LHCN-M2 (cell line): ENCODE data around the gene NPL. TPM values are rescaled to one million over a fixed set of nuclear protein-coding genes. Genes with fewer than 3 reads are reported as not detected.

Experiments used
- DNase-seq: peaks from one replicate; pipeline ENCODE4 v3.0.0-alpha.2; 2012; ENCODE audit warnings: low read depth
- total RNA-seq: library from RNA; depleted of rRNA; stranded (reverse); fragments of >200 nt; gene quantifications from 2 replicates; pipeline ENCODE4 v1.2.3, GENCODE V29; 2014

Gene NPL
- total RNA-seq, 1 experiment from 2014 or later: 4.2 TPM

- DNase-seq: no peak
These were observed 27.3 kb downstream of the NPL start for GRCh38 chr1:182816863-182817262.

- DNase-seq: no peak
These were observed 28.2 kb downstream of the NPL start for GRCh38 chr1:182817802-182818201.

- no peak for DNase-seq
These were observed 33.6 kb downstream of the NPL start for GRCh38 chr1:182823220-182823619.

GRCh38 chr1:182826892-182827291, 37.3 kb downstream of the NPL start:
- DNase-seq: no peak

DNA sequence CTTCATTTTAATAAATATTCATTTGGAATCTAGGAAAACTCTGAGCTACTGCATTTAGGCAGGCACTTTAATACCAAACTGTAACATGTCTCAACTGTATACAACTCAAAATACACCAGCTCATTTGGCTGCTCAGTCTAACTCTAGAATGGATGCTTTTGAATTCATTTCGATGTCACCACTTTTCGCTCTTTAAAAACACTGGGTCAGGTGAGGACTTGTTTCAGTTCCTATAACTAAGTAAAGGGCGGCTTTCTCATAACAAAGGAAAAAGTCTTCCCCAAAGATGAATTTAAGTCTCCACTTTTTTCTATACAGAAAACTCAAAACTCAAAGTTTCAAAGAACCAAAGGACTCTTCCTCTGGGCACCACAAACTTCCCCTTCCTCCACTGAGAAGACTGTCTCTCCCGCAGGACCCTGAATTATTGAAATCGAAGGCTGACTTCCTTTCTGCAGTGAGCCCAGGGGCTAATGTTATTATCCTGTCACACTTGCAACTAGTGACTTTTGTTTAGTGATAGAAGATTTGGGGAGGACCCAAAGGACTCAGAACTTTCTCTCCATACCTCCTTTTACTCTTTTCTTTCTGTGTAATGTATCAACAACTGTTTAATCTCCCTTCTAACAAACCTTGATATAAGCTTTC, 39.8 kb downstream of the NPL start:
- no peak for DNase-seq

DNA sequence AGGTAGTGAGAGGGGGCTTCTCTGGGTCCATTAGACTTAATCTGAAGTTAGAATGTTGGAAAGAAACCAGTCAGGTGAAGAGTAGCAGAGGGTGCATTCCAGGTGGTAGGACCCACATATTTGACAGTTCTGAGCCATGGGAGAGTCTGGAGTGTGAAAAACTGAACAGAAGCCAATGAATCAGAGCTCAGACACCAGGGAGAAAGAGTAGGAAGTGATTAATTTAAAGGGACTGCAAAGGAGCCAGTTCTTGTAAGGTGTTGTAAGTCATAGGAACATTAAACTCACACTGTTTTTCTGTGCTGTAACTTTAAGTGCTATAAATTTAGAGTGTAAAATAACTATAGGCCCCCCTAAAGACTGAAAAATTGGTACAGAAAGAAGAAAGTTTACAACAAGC, 43.7 kb downstream of the NPL start:
- peak; percentile 43 for DNase-seq

GRCh38 chr1:182834326-182834725, 44.8 kb downstream of the NPL start:
- no peak for DNase-seq

- no peak for DNase-seq
These were observed 46.2 kb downstream of the NPL start for GRCh38 chr1:182835806-182836205.

- peak; percentile 85 for DNase-seq
These were observed 49.9 kb downstream of the NPL start, which contains the start of gene DHX9 for GRCh38 chr1:182839209-182840066. Gene DHX9 (plus strand): TSS chr1:182839347. CDS start chr1:182842567, 3,220 bp downstream.

DNA sequence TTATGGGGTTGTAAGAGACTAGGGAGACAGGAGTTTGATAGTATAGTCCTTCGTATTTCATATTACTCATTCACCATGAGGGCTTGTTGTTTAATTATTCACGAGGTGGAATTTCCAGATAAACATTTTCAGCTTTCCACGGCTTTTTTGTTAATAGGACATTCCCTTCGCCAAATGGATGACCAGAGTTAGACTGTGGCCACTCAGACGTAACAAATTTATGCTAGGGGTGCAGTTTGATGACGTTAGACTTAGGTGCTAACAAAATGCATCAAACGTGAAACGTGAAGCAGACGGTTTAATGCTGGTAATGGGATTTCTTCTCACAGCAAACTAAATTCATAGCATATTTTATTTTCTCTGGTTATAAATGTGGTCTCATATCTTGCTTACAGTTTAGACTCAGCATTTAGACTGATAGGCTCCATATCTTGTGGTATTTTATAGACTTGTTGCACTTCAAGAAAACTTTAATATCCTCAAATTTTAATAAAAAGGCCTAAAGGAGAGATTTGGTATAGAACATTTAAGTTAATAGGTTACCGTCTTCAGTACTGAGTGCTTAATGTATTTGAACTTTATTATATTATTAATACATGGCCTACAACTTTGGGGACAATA, 51.9 kb downstream of the NPL start:
- DNase-seq: no peak

- no peak for DNase-seq
These were observed 52.7 kb downstream of the NPL start for GRCh38 chr1:182842265-182842664.

DNA sequence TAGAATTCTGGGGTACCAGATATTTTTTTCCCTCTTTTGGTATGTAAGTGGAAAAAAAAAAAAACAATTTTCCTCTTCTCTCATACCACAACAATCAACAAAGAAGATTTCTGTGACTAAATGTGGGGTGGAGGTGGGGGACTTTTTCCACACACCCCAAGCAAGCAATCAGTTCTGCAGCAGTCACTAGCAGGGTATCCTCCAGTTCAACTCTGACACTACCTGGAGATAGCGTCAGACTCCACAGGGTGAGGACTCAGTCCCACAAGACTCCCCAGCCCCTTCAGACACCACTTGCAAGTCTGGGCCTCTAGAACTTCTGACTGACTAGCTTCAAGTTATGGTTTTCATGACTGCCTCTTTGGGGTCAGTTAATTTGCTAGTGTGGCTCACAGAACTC, 55.8 kb downstream of the NPL start:
- no peak for DNase-seq

GRCh38 chr1:182845894-182846293, 56.3 kb downstream of the NPL start:
- DNase-seq: no peak

- DNase-seq: no peak
These were observed 57.5 kb downstream of the NPL start for GRCh38 chr1:182847105-182847504.

DNA sequence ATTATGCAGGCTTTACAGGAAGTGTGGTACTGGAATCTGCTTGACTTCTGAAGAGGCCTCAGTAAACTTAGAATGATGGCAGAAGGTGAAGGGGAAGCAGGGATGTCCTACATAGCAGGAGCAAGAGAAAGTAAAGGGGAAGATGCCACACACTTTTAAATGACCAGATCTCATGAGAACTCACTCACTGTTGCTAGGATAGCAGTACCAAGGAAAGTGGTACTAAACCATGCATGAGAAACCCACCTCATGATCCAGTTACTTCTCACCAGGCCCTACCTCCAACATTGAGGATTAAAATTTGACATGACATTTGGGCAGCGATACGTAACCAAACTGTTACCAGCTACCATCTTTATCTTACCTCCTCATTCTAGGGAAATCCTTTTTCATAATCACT, 59.2 kb downstream of the NPL start:
- DNase-seq: no peak

- DNase-seq: no peak
These were observed 60.7 kb downstream of the NPL start for GRCh38 chr1:182850319-182850718.

GRCh38 chr1:182851825-182852224, 62.3 kb downstream of the NPL start:
- no peak for DNase-seq

DNA sequence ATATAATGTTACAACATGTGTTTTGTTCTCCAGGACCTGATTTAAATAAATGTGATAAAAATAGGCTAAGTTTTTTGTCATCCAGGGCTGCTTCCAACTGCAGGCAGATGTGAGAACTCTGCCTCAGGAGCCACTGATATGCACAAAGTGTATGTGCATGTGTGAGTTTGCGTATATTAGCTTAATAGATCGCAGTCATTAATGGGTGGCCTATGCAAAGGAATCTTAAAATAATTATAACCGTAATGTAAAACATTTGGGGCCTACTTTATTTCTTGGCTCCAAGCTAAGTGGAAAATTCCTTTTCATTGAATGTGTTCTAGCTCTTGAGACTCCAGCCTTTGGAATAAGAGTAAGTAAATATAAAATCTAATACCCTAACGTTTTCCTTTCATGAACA, 66.3 kb downstream of the NPL start:
- DNase-seq: no peak

- no peak for DNase-seq
These were observed 67.6 kb downstream of the NPL start for GRCh38 chr1:182857212-182857611.

DNA sequence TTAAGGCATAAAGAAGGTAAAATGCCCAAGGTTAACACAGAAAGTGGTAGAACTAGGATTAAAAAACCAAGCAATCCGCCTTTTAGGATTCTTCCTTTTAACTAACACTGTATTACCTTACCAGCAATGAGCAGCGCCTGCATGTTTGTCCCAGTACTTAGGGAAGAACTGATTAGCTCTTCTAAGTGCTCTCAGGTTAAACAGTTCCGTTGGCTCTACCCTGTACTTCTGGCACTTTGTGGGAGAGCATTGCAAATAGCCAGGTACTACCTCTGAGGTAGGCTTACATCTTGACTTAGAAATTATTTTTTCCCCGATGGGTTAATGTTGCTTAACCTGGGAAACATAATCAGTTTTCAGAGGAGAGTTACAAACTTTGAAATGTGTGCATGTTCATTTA, 71.1 kb downstream of the NPL start:
- no peak for DNase-seq

DNA sequence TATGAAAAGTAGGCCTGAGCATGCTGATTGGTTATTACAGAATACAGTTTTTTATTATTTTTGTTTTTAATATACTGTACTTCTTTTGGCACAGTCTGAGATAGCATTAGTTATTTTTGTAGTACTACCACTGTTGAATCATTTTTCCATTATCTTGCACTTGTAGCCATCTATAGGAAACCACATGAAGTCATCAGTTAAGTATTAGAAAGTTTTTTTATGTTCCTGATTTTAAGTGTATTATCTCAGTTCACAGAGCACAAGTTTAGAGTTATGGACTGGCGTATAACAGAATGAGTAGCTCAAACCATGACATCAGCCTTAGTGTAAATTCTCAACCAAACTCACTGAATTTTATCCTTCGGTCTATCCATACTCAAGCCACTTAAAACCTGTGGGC, 72.4 kb downstream of the NPL start:
- DNase-seq: no peak

DNA sequence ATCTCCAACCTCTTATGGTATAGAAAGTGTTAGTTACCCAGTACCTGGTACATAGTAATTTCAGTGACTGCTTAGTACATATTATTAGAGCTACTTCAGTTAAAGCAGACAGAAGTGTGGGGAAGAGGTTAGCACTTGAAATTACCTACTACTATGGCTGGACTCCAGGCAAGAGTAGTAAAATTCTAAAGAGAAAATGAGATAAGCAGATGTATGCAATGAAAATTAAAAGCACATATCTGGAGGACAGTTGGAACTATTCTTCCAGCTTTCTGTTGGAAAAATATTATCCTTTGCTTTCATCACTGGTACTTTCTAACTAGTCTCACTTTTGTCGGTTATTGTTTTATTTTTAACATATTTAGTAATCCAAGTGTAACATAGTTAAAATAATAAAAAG, 73.3 kb downstream of the NPL start:
- no peak for DNase-seq

DNA sequence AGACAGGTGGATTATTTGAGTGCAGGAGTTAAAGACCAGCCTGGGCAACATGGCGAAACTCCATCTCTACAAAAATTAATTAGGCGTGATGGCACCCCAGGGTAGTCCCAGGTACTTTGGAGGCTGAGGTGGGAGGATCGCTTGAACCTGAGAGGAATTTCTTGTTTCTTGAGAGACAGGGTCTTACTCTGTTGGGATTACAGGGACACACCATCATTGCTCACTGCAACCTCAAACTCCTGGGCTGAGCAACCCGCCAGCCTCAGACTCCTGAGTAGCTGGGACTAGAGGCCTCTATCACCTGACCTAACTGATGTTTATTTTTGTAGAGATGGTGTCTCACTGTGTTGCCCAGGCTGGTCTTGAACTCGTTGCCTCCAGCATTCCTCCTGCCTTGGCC, 74.4 kb downstream of the NPL start:
- no peak for DNase-seq
